GM12873 (cell line): ENCODE results near the gene TANGO2.

Experiments used
- CTCF ChIP-seq: IDR thresholded peaks from 2 replicates; pipeline ENCODE4 v1.5.1; 2012; ENCODE audit warnings: low read depth, mild to moderate bottlenecking, moderate library complexity, low read length, control low read depth; ENCODE audit not compliant: insufficient read depth; ENCODE audit errors: missing control alignments

The TANGO2 gene

GRCh38 chr22:20105456-20106204, 84.7 kb downstream of the TANGO2 start:
- no peak for TF ChIP-seq CTCF

DNA sequence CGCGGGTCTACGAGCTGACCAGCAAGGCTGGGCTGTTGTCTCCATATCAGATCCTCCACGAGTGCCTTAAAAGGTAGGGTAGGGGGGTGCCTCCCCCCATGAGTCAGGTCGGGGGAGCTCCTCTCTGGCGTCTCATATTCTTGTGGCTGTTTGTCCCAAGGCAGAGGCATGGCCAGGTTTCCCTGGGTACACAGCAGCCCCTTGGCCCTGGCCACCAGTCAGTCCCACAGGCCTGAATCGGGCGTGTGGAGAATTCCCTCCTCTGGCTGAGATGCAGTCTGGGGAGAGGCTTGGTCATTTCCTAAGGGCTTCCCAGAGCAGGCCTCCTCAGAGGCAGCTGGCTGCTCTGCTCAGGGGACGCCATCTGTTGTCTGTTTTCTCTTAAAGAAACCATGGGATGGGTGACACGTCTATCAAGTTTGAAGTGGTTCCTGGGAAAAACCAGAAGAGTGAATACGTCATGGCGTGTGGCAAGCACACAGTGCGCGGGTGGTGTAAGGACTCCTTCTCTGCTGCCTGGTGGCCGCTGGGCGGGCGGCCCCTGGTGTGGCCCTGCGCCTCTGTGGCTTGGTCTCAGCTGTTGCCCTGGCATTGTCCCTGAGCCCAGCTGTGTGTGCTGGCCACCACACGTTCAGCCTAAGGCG, 85.4 kb downstream of the TANGO2 start:
- TF ChIP-seq CTCF, result no peak

GRCh38 chr22:20106849-20107237, 85.9 kb downstream of the TANGO2 start:
- no peak for TF ChIP-seq CTCF

GRCh38 chr22:20107471-20107901, 86.6 kb downstream of the TANGO2 start:
- TF ChIP-seq CTCF, result no peak

DNA sequence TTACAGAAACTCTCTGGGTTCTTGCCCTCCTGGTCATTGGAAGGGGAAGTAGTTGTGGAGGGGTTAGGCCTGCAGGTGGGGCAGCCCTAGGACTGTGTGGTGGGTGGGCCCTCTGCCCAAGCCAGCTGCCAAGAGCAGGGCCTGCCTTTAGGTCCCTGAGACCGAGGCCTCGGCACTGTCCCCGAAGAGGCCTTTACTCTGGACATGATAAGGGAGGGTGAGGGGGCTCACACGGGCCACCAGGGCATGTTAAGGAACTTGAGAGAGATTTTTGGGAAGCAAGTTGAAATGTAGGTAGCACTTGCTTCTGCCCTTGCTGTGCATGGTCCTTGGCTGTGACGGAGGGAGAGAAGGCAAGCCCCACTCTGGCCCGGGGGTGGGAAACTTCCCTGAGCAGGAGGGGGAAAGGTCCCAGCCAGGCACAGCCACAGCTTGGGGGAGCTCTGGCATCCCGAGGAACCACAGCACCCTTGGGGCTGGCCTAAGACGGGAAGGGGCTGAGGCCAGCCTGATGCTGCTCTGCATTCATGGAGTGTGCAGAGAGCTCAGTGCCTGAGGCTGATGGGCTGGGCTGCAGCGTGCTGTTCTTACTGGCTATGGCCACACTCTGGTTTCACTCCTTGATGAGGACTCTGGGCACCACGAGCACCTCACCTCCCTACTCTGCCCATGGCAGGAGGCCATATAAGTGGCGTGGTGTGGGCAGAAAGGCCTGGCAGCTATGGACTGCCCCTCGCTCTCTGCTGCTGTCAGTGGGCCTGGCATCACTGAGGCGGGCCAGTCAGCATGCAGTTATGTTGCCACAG, 87.2 kb downstream of the TANGO2 start:
- no peak for TF ChIP-seq CTCF

DNA sequence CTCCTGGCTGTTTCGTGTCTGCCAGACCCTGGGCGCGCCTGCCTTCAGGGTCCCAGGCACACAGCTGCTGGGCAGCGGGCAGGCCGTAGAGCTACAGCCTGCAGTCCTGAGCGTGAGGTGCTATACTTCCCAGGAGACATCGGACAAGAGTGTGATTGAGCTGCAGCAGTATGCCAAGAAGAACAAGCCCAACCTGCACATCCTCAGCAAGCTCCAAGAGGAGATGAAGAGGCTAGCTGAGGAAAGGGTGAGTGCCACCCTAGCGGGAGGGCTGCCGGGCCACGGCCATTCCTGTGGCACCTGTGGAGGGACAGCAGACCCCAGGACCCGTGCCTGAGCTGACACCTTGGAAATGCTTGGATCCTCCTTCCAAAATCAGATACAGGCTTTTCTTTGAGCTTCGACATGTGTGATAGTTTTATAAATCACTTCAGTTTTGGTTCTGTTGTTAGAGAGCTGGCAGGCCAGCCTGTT, 87.9 kb downstream of the TANGO2 start:
- no peak for TF ChIP-seq CTCF
